ENCODE data around the gene RPL13A.

The RPL13A gene

DNA sequence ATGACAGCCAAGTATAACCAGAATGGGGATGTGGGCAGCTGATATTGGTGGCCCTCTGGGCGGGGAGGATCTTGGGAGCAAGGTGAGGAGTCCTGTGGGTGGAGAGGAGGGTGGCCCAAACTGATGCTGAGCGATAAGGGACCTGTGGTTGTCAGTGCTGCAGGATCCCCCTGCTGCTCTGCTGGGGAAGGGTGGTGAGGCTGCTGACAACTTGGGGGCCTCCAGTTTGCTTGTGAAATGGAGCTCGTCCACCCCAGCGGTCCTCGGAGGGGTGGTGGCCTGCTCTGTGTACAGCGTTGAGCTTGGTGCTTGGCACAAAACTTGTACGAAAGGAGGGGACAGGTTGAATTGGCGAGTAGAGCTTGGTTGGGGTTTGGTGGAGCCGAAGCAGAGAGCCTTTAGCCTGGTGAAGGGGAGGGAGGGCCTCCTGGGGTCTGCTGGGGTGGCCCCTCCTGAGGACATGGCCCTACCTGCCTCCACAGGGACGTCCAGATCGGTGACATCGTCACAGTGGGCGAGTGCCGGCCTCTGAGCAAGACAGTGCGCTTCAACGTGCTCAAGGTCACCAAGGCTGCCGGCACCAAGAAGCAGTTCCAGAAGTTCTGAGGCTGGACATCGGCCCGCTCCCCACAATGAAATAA is 11.7 kb downstream of the RPL13A start:
- peaks cover 50% of the 10 kb centered on the region for H3K4me1 ChIP-seq (ENCODE audit: insufficient read depth, low read length, severe bottlenecking)
- no peaks in the 10 kb centered on the region for H4K20me1 ChIP-seq (ENCODE audit: insufficient read depth, low read length)
- TF ChIP-seq CTCF (IDR thresholded peaks at IDR 0.05; ENCODE audit: low read length): no peak
- TF ChIP-seq EZH2 (IDR thresholded peaks at IDR 0.05; ENCODE audit: borderline replicate concordance, low read length): no peak
- no peaks in the 10 kb centered on the region for H3K27me3 ChIP-seq (ENCODE audit: insufficient read depth, low read length)
- no peak overlapping the region for H2AFZ ChIP-seq (ENCODE audit: low read length)
- no peaks in the 10 kb centered on the region for H3K9me2 ChIP-seq (ENCODE audit: low read depth, low read length)
- peaks cover 41% of the 10 kb centered on the region for H3K36me3 ChIP-seq (ENCODE audit: insufficient read depth, low read length)
- no peak overlapping the region for H3K27ac ChIP-seq (ENCODE audit: low read depth, low read length, poor library complexity, severe bottlenecking)
- peak overlapping the region; percentile 100; the same call in 1 of the 2 replicates for H3K9ac ChIP-seq (ENCODE audit: low read length)
- no peaks in the 10 kb centered on the region for H3K9me3 ChIP-seq (ENCODE audit: low read length)
- H3K4me2 ChIP-seq (ENCODE audit: low read length): peak overlapping the region; percentile 79
- H3K79me2 ChIP-seq (ENCODE audit: insufficient read depth, low read length): peaks cover 6% of the 10 kb centered on the region; the same call in 1 of the 2 replicates
- H3K4me3 ChIP-seq (ENCODE audit: low read depth, low read length, poor library complexity, severe bottlenecking): peak overlapping the region; percentile 99
- H3F3A ChIP-seq (ENCODE audit: insufficient read depth, low read length): 0 out of 2 replicates have a peak, but pooled peaks cover under 1% of the 10 kb centered on the region

DNA sequence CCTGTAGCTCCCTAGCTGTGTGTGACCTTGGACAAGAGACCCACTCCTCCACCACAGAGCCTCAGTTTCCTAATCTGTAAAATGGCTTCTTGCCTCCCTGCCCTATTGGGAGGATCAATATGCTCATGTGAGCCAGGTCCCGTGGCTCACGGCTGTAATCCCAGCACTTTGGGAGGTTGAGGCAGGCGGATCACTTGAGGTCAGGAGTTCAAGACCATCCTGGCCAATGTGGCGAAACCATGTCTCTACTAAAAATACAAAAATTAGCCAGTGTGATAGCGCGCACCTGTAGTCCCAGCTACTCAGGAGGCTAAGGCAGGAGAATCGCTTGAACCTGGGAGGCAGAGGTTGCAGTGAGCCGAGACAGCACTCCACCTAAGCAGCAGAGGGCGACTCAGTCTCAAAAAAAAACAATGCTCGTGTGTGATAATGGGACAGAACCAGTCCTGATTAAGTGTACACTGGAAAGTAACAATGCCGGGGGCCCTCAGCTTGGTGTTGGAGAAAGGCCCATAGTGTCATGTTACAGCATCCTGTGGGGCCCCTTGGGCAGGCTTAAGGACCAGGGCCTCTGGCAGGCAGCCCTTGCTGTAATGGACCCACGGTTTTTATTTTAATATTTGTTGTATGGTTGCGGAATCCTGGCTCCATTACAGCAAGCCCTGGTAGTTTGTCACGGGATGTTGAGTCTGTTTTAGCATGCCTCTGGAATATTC is 15.6 kb downstream of the RPL13A start:
- H3K4me2 ChIP-seq (ENCODE audit: low read length): no peak overlapping the region
- no peak overlapping the region for H3K9ac ChIP-seq (ENCODE audit: low read length)
- H3F3A ChIP-seq (ENCODE audit: insufficient read depth, low read length): no peaks in the 10 kb centered on the region
- H3K4me3 ChIP-seq (ENCODE audit: low read depth, low read length, poor library complexity, severe bottlenecking): no peak overlapping the region
- TF ChIP-seq EZH2 (IDR thresholded peaks at IDR 0.05; ENCODE audit: borderline replicate concordance, low read length) (no peak), CTCF (IDR thresholded peaks at IDR 0.05; ENCODE audit: low read length) (peak; percentile 64)
- no peaks in the 10 kb centered on the region for H3K79me2 ChIP-seq (ENCODE audit: insufficient read depth, low read length)
- H3K27me3 ChIP-seq (ENCODE audit: insufficient read depth, low read length): no peaks in the 10 kb centered on the region
- no peaks in the 10 kb centered on the region for H3K9me3 ChIP-seq (ENCODE audit: low read length)
- H2AFZ ChIP-seq (ENCODE audit: low read length): no peak overlapping the region
- H4K20me1 ChIP-seq (ENCODE audit: insufficient read depth, low read length): no peaks in the 10 kb centered on the region
- no peaks in the 10 kb centered on the region for H3K9me2 ChIP-seq (ENCODE audit: low read depth, low read length)
- no peak overlapping the region for H3K27ac ChIP-seq (ENCODE audit: low read depth, low read length, poor library complexity, severe bottlenecking)
- H3K36me3 ChIP-seq (ENCODE audit: insufficient read depth, low read length): peaks cover 24% of the 10 kb centered on the region
- H3K4me1 ChIP-seq (ENCODE audit: insufficient read depth, low read length, severe bottlenecking): peaks cover 31% of the 10 kb centered on the region

GRCh38 chr19:49503582-49503962 is 16.2 kb downstream of the RPL13A start:
- Histone ChIP-seq H3K27me3 (ENCODE audit: insufficient read depth, low read length) (no peaks in the 10 kb centered on the region), H3K4me3 (ENCODE audit: low read depth, low read length, poor library complexity, severe bottlenecking) (no peak overlapping the region), H3K27ac (ENCODE audit: low read depth, low read length, poor library complexity, severe bottlenecking) (no peak overlapping the region), H3F3A (ENCODE audit: insufficient read depth, low read length) (no peaks in the 10 kb centered on the region), H3K4me2 (ENCODE audit: low read length) (no peak overlapping the region), H3K36me3 (ENCODE audit: insufficient read depth, low read length) (peaks cover 18% of the 10 kb centered on the region), H4K20me1 (ENCODE audit: insufficient read depth, low read length) (no peaks in the 10 kb centered on the region), H3K9me2 (ENCODE audit: low read depth, low read length) (no peaks in the 10 kb centered on the region), H3K9me3 (ENCODE audit: low read length) (no peaks in the 10 kb centered on the region), H2AFZ (ENCODE audit: low read length) (no peak overlapping the region), H3K4me1 (ENCODE audit: insufficient read depth, low read length, severe bottlenecking) (peaks cover 25% of the 10 kb centered on the region), H3K79me2 (ENCODE audit: insufficient read depth, low read length) (no peaks in the 10 kb centered on the region), H3K9ac (ENCODE audit: low read length) (no peak overlapping the region)
- TF ChIP-seq EZH2 (IDR thresholded peaks at IDR 0.05; ENCODE audit: borderline replicate concordance, low read length) (no peak), CTCF (IDR thresholded peaks at IDR 0.05; ENCODE audit: low read length) (no peak)
